Mesangial cell (primary cell): Measurements from ENCODE around the gene KCNH6. TPM values are rescaled to one million over a fixed set of nuclear protein-coding genes. Genes with fewer than 3 reads are reported as not detected.

Experiments
- total RNA-seq: library from RNA; depleted of rRNA; stranded (reverse); fragments of >200 nt; gene quantifications from 2 replicates; pipeline ENCODE4 v1.2.3, GENCODE V29; 2015

Gene KCNH6
- not detected in 2 replicates for total RNA-seq

GRCh38 chr17:63523253-63523855 lies at the start of gene KCNH6:
KCNH6 (plus strand) TSS chr17:63523358; CDS start chr17:63523414, 56 bp downstream.

GRCh38 chr17:63476854-63477479 lies 46.2 kb upstream of the KCNH6 start, which contains the start of gene ACE:
ACE (plus strand) TSS chr17:63477061; CDS start chr17:63477095, 34 bp downstream.

GRCh38 chr17:63549946-63550816 lies 27.0 kb downstream of the KCNH6 start, which contains the start of gene DCAF7:
DCAF7 (plus strand) TSS chr17:63550477; CDS start chr17:63550678, 201 bp downstream.

Other genes with a start within 250 kb of the KCNH6 start
- 10.6 and 12.7 TPM in 2 replicates for gene CYB561, start 77.1 kb upstream of the KCNH6 start, total RNA-seq
- 0.25 and 0.49 TPM in 2 replicates for gene ACE, start 46.3 kb upstream of the KCNH6 start, total RNA-seq
- 46.0 and 50.2 TPM in 2 replicates for gene DCAF7, start 27.1 kb downstream of the KCNH6 start, total RNA-seq
- 24.3 and 28.4 TPM in 2 replicates for gene TACO1, start 77.5 kb downstream of the KCNH6 start, total RNA-seq
- gene MAP3K3, start 99.1 kb downstream of the KCNH6 start, total RNA-seq = 25.4 and 25.6 TPM in 2 replicates
- gene LIMD2, start 176.8 kb downstream of the KCNH6 start, total RNA-seq = 73.8 and 88.6 TPM in 2 replicates
- gene STRADA, start 218.4 kb downstream of the KCNH6 start, total RNA-seq = 16.3 and 16.5 TPM in 2 replicates